ENCODE data around the gene CST6. TPM values are rescaled to one million over a fixed set of nuclear protein-coding genes. Genes with fewer than 3 reads are reported as not detected.

Gene CST6, protein sequence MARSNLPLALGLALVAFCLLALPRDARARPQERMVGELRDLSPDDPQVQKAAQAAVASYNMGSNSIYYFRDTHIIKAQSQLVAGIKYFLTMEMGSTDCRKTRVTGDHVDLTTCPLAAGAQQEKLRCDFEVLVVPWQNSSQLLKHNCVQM
- 53.4 and 89.1 TPM in 2 replicates for total RNA-seq

DNA sequence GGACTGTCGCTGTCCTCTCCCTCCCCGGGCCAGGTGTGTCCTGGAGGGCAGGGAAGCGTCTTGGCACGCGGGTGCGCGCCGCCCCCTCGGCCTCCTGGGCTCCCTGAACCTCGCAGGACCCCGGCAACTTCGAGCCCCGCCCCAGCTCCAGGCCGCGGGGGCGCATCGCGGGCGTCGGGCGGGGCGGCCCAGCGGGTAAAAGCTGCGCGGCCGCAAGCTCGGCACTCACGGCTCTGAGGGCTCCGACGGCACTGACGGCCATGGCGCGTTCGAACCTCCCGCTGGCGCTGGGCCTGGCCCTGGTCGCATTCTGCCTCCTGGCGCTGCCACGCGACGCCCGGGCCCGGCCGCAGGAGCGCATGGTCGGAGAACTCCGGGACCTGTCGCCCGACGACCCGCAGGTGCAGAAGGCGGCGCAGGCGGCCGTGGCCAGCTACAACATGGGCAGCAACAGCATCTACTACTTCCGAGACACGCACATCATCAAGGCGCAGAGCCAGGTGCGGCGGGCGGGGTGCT, at the start of gene CST6:
Gene CST6, plus strand, starts transcription at position 224 of the 519 bp plus-strand sequence. Its CDS starts 37 bp downstream, at position 261.
- TF ChIP-seq, protein P1, sequence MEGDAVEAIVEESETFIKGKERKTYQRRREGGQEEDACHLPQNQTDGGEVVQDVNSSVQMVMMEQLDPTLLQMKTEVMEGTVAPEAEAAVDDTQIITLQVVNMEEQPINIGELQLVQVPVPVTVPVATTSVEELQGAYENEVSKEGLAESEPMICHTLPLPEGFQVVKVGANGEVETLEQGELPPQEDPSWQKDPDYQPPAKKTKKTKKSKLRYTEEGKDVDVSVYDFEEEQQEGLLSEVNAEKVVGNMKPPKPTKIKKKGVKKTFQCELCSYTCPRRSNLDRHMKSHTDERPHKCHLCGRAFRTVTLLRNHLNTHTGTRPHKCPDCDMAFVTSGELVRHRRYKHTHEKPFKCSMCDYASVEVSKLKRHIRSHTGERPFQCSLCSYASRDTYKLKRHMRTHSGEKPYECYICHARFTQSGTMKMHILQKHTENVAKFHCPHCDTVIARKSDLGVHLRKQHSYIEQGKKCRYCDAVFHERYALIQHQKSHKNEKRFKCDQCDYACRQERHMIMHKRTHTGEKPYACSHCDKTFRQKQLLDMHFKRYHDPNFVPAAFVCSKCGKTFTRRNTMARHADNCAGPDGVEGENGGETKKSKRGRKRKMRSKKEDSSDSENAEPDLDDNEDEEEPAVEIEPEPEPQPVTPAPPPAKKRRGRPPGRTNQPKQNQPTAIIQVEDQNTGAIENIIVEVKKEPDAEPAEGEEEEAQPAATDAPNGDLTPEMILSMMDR (conservative IDR thresholded peaks at IDR 0.05; ENCODE audit: low read depth, low read length) = no peak
- DNase-seq (ENCODE audit: low read depth) = no peak
- no peak within 1 kb of the TSS for H3K4me3 ChIP-seq (ENCODE audit: low read depth, low read length)

DNA sequence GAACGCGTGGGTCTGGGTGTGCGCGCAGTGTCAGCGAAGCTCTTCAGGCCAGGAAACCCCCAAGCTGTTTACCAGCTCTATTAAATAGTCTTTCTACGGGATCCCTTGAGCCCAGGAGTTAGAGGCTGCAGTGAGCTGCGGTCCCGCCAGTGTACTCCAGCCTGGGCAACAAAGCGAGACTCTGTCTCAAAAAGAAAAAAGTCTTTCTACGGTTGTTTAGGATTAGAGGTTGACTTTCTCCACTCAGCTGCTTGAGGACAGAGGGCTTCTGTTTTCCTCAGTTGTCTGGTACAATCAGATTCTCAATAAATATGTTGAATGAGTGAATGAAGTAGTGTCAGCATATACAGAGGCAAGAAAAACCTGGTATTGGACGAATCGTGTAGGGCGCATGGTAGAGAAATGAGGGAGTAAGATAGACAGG, 49.7 kb upstream of the CST6 start:
- TF ChIP-seq, protein P1 (conservative IDR thresholded peaks at IDR 0.05; ENCODE audit: low read depth, low read length) = no peak
- DNase-seq (ENCODE audit: low read depth) = no peak
- H3K4me3 ChIP-seq (ENCODE audit: low read depth, low read length) = peak overlapping the region; percentile 75

DNA sequence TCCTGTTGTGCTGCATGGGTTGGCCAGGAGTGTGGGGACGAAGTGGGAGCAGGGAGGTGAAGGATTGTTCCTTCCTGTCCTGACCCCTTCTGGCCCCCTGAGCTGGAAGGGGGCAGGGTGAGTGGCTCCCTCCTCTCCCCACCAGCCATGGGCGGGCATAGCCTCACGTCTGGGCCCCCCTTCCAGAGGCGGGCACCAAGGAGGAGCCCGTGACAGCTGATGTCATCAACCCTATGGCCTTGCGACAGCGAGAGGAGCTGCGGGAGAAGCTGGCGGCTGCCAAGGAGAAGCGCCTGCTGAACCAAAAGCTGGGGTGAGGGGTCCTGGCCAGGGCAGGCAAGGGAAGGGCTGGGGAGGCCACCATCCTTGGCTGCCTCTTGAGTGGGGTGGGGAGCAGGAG, 46.9 kb upstream of the CST6 start:
- H3K4me3 ChIP-seq (ENCODE audit: low read depth, low read length) = no peak overlapping the region
- TF ChIP-seq, protein P1 (conservative IDR thresholded peaks at IDR 0.05; ENCODE audit: low read depth, low read length) = no peak
- no peak for DNase-seq (ENCODE audit: low read depth)

DNA sequence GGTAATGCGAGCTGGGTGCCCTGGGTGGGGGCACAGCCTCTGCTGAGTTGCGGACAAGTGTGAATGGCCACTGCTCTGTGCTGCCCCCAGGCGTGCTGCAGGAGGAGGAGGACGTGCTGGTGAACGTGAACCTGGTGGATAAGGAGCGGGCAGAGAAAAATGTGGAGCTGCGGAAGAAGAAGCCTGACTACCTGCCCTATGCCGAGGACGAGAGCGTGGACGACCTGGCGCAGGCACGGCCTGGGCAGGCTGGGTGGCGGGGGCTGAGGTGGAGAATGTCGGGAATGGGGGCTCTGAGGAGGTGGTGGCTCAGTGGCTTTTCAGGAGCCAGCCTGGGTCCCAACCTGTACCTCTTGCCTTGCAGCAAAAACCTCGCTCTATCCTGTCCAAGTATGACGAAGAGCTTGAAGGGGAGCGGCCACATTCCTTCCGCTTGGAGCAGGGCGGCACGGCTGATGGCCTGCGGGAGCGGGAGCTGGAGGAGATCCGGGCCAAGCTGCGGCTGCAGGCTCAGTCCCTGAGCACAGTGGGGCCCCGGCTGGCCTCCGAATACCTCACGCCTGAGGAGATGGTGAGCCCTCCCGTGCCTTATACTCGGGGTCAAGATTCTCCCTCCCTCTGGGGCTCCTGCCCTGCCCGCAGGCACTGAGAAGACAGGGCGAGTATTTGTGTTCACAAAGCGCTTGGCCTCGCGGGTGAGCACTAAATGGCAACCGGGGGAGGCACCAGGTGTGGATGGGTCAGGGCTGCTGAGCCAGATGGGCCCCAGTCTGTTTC, 45.6 kb upstream of the CST6 start:
- TF ChIP-seq, protein P1 (conservative IDR thresholded peaks at IDR 0.05; ENCODE audit: low read depth, low read length) = no peak
- H3K4me3 ChIP-seq (ENCODE audit: low read depth, low read length) = no peak overlapping the region
- DNase-seq (ENCODE audit: low read depth) = no peak

DNA sequence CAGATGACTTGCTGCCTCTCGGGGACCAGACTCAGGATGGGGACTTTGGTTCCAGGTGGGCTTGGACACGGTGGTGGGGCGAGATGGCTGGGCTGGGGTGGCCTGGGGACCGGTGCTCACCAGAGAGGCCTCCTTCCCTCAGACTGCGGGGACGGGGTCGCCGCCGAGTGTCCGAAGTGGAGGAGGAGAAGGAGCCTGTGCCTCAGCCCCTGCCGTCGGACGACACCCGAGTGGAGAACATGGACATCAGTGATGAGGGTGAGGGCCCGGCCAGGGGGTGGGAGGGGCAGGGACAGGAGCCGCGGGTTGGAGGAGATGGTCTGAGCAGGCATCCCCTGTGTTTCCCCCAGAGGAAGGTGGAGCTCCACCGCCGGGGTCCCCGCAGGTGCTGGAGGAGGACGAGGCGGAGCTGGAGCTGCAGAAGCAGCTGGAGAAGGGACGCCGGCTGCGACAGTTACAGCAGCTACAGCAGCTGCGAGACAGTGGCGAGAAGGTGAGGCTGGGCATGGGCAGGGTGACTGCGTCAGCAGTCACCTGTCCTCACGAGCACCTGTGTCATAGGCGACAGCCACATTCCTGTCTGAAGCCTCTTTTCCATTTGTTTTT, 44.4 kb upstream of the CST6 start:
- H3K4me3 ChIP-seq (ENCODE audit: low read depth, low read length) = no peak overlapping the region
- TF ChIP-seq, protein P1 (conservative IDR thresholded peaks at IDR 0.05; ENCODE audit: low read depth, low read length) = no peak
- DNase-seq (ENCODE audit: low read depth) = no peak

DNA sequence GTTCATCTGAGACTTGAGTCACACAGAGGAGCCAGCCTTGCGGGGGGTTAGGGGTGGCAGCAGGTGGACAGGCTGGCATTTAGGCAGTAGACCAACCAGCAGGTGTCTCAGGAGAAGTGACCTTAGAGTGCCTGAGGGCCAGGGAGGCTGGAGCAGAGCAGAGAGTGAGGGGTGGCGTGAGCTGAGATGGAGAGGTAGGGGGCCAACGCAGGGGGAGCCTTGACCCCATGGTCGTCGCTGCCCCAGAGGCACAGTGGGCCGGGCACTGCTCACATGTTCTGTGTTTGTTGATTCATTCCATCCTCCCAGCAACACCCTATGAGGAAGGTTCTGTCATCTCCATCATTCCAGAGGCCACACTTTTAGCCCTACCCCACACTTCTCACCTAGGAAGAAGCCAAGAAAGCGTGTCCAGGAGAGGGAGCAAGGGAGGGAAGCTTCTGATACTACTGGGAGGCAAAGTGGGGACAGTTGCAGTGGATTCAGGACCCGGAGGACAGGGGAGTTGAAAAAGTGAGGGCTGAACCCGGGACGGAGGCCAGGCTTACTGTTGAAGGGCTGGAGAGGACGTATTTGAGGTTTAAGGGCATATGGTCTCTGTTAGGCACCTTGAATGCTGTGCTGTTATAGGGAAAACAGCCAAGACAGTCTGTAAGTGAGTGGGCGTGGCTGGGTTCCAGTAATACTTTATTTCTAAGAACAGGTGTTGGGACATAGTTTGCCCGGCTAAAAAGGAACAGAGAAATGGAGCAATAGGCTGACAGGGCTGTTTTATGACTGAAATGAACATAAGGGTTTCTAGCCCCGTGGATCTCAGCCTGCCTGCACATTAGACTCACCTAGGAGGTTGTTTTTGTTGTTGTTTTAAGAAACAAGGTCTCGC, 43.0 kb upstream of the CST6 start:
- no peak overlapping the region for H3K4me3 ChIP-seq (ENCODE audit: low read depth, low read length)
- TF ChIP-seq, protein P1 (conservative IDR thresholded peaks at IDR 0.05; ENCODE audit: low read depth, low read length) = peak; percentile 19
- DNase-seq (ENCODE audit: low read depth) = no peak
